ENCODE measurements around the gene TTC17. TPM values are rescaled to one million over a fixed set of nuclear protein-coding genes. Genes with fewer than 3 reads are reported as not detected.

Gene TTC17
- total RNA-seq, 1 donor from 2014 or later = 56.7 TPM

GRCh38 chr11:43515090-43515489 lies 156.4 kb downstream of the TTC17 start:
- Histone ChIP-seq H3K36me3 (ENCODE audit: insufficient read depth, low read length) (no peaks in the 10 kb centered on the region), H3K9ac (ENCODE audit: low read length) (no peak overlapping the region), H3K27ac (ENCODE audit: low read depth, low read length) (no peak overlapping the region), H3K4me3 (ENCODE audit: insufficient read depth, low read depth, low read length) (no peak overlapping the region), H3K79me2 (ENCODE audit: insufficient read depth, low read length) (no peaks in the 10 kb centered on the region), H4K20me1 (ENCODE audit: insufficient read depth, low read length) (no peaks in the 10 kb centered on the region), H3K27me3 (ENCODE audit: insufficient read depth, low read length) (no peaks in the 10 kb centered on the region), H3K4me1 (ENCODE audit: insufficient read depth, low read length) (no peaks in the 10 kb centered on the region), H2AFZ (ENCODE audit: low read depth, low read length) (no peak overlapping the region), H3K9me3 (ENCODE audit: insufficient read depth, low read depth, low read length) (no peaks in the 10 kb centered on the region), H3K4me2 (ENCODE audit: low read length) (no peak overlapping the region)
- Mint-ChIP-seq H3K27me3 (ENCODE audit: low read depth, unreplicated experiment) (peaks cover 14% of the 10 kb centered on the region), H3K4me1 (ENCODE audit: low read depth, unreplicated experiment) (peaks cover 17% of the 10 kb centered on the region), H3K9me3 (ENCODE audit: unreplicated experiment) (peaks cover 2% of the 10 kb centered on the region), H3K27ac (ENCODE audit: unreplicated experiment) (peak overlapping the region; percentile 67), H3K36me3 (ENCODE audit: low read depth, unreplicated experiment) (peaks cover 2% of the 10 kb centered on the region), H3K4me3 (ENCODE audit: unreplicated experiment) (no peak overlapping the region)
- no peak for TF ChIP-seq CTCF (IDR thresholded peaks at IDR 0.05; ENCODE audit: insufficient read depth, low read depth, low read length)
- DNase-seq (ENCODE audit: low read depth) = no peak
- FAIRE-seq = no peak

GRCh38 chr11:43516316-43516850 lies 157.7 kb downstream of the TTC17 start:
- Mint-ChIP-seq H3K27ac (ENCODE audit: unreplicated experiment) (no peak overlapping the region), H3K36me3 (ENCODE audit: low read depth, unreplicated experiment) (peaks cover 2% of the 10 kb centered on the region), H3K9me3 (ENCODE audit: unreplicated experiment) (peaks cover 6% of the 10 kb centered on the region), H3K4me1 (ENCODE audit: low read depth, unreplicated experiment) (peaks cover 17% of the 10 kb centered on the region), H3K4me3 (ENCODE audit: unreplicated experiment) (no peak overlapping the region), H3K27me3 (ENCODE audit: low read depth, unreplicated experiment) (peaks cover 14% of the 10 kb centered on the region)
- H3K4me2 ChIP-seq (ENCODE audit: low read length) = no peak overlapping the region
- FAIRE-seq = no peak
- no peak for DNase-seq (ENCODE audit: low read depth)
- no peaks in the 10 kb centered on the region for H3K9me3 ChIP-seq (ENCODE audit: insufficient read depth, low read depth, low read length)
- no peaks in the 10 kb centered on the region for H4K20me1 ChIP-seq (ENCODE audit: insufficient read depth, low read length)
- no peaks in the 10 kb centered on the region for H3K27me3 ChIP-seq (ENCODE audit: insufficient read depth, low read length)
- no peaks in the 10 kb centered on the region for H3K79me2 ChIP-seq (ENCODE audit: insufficient read depth, low read length)
- no peaks in the 10 kb centered on the region for H3K36me3 ChIP-seq (ENCODE audit: insufficient read depth, low read length)
- no peak for TF ChIP-seq EZH2 (IDR thresholded peaks at IDR 0.05; ENCODE audit: insufficient read depth, low read length)
- TF ChIP-seq CTCF (IDR thresholded peaks at IDR 0.05; ENCODE audit: insufficient read depth, low read depth, low read length) = no peak
- no peak overlapping the region for H3K4me3 ChIP-seq (ENCODE audit: insufficient read depth, low read depth, low read length)
- no peak overlapping the region for H2AFZ ChIP-seq (ENCODE audit: low read depth, low read length)
- H3K4me1 ChIP-seq (ENCODE audit: insufficient read depth, low read length) = no peaks in the 10 kb centered on the region
- H3K9ac ChIP-seq (ENCODE audit: low read length) = no peak overlapping the region
- no peak overlapping the region for H3K27ac ChIP-seq (ENCODE audit: low read depth, low read length)

- peak overlapping the region; percentile 82 for H3K27ac Mint-ChIP-seq (ENCODE audit: unreplicated experiment)
- no peak for FAIRE-seq
- TF ChIP-seq CTCF (IDR thresholded peaks at IDR 0.05; ENCODE audit: insufficient read depth, low read depth, low read length) (no peak), EZH2 (IDR thresholded peaks at IDR 0.05; ENCODE audit: insufficient read depth, low read length) (no peak)
These were observed 158.8 kb downstream of the TTC17 start for GRCh38 chr11:43517518-43517917.

More at GRCh38 chr11:43517518-43517917, 158.8 kb downstream of the TTC17 start:
- H3K9me3 Mint-ChIP-seq (ENCODE audit: unreplicated experiment) = peaks cover 8% of the 10 kb centered on the region
- no peak overlapping the region for H3K4me3 ChIP-seq (ENCODE audit: insufficient read depth, low read depth, low read length)
- H3K4me3 Mint-ChIP-seq (ENCODE audit: unreplicated experiment) = no peak overlapping the region
- H3K36me3 Mint-ChIP-seq (ENCODE audit: low read depth, unreplicated experiment) = peaks cover 2% of the 10 kb centered on the region
- H3K9me3 ChIP-seq (ENCODE audit: insufficient read depth, low read depth, low read length) = no peaks in the 10 kb centered on the region
- H3K4me1 Mint-ChIP-seq (ENCODE audit: low read depth, unreplicated experiment) = peaks cover 17% of the 10 kb centered on the region
- peak; percentile 19 for DNase-seq (ENCODE audit: low read depth)
- no peak overlapping the region for H3K27ac ChIP-seq (ENCODE audit: low read depth, low read length)
- H3K4me1 ChIP-seq (ENCODE audit: insufficient read depth, low read length) = no peaks in the 10 kb centered on the region
- no peak overlapping the region for H3K9ac ChIP-seq (ENCODE audit: low read length)
- H3K27me3 ChIP-seq (ENCODE audit: insufficient read depth, low read length) = no peaks in the 10 kb centered on the region
- H3K79me2 ChIP-seq (ENCODE audit: insufficient read depth, low read length) = no peaks in the 10 kb centered on the region
- no peaks in the 10 kb centered on the region for H4K20me1 ChIP-seq (ENCODE audit: insufficient read depth, low read length)
- H3K27me3 Mint-ChIP-seq (ENCODE audit: low read depth, unreplicated experiment) = peaks cover 10% of the 10 kb centered on the region
- no peak overlapping the region for H2AFZ ChIP-seq (ENCODE audit: low read depth, low read length)
- H3K4me2 ChIP-seq (ENCODE audit: low read length) = no peak overlapping the region
- H3K36me3 ChIP-seq (ENCODE audit: insufficient read depth, low read length) = no peaks in the 10 kb centered on the region

Measured in astrocyte (in vitro differentiated cells and primary cell).